K562 (cell line): ENCODE data around the gene NRSN2. TPM values are rescaled to one million over a fixed set of nuclear protein-coding genes. Genes with fewer than 3 reads are reported as not detected.

ENCODE experiments used
- ATF7 ChIP-seq: fragments of 450-650 bp; IDR thresholded peaks from 2 replicates; pipeline ENCODE4 v1.7.1; 2014; ENCODE audit warnings: mild to moderate bottlenecking, moderate library complexity
- DPF2 ChIP-seq: fragments of 450-650 bp; IDR thresholded peaks from 2 replicates; pipeline ENCODE4 v1.6.1; 2016
- EGR1 ChIP-seq: fragments of 450-650 bp; conservative IDR thresholded peaks from 2 replicates; pipeline ENCODE4 v1.6.1; 2017; ENCODE audit warnings: mild to moderate bottlenecking
- HMGN3 ChIP-seq: IDR thresholded peaks from 2 replicates; pipeline ENCODE4 v1.6.1; 2011; ENCODE audit warnings: borderline replicate concordance, low read depth, mild to moderate bottlenecking, mixed read lengths, low read length; ENCODE audit not compliant: insufficient read length; ENCODE audit errors: extremely low read depth
- MAZ ChIP-seq, 2 experiments: fragments of 450-650 bp in 1 of 2; sonication (generic) in 1 of 2; formaldehyde crosslinking; IDR thresholded peaks in 1 of 2; conservative IDR thresholded peaks in 1 of 2; 2 replicates each; pipeline versions ENCODE4 v1.4.0 to v1.5.0; 2020; ENCODE audit warnings: mild to moderate bottlenecking in 1 of 2, missing genetic modification reagents in 1 of 2
- PATZ1 ChIP-seq: fragments of 250-450 bp; sonication (Bioruptor Pico); IDR thresholded peaks from 2 replicates; pipeline ENCODE4 v1.5.0; 2020; ENCODE audit warnings: mild to moderate bottlenecking, borderline replicate concordance
- SREBF2 ChIP-seq: sonication (generic); formaldehyde crosslinking; IDR thresholded peaks from 2 replicates; pipeline ENCODE4 v1.4.0; 2020; ENCODE audit warnings: mild to moderate bottlenecking, missing genetic modification reagents
- polyA plus RNA-seq, 8 experiments: library from polyadenylated mRNA; depleted of rRNA in 4 of 8; stranded (reverse) in 5 of 8; unstranded in 3 of 8; fragments of >200 nt; fragmentation: Nextera tagmentation in 2 of 8; fragmentation: Illumina TruSeq in 1 of 8; extraction: Ambion mirVana in 2 of 8; extraction: Trizol in 1 of 8; gene quantifications; 2 replicates each; pipeline versions ENCODE4 v1.2.1 to v1.2.3, GENCODE V29; 2011 to 2014; ENCODE audit warnings: inconsistent platforms in 1 of 8, missing spikeins in 1 of 8
- total RNA-seq, 7 experiments: library from RNA; depleted of rRNA in 6 of 7; stranded (reverse); fragments of >200 nt in 6 of 7; fragmentation: Illumina TruSeq in 2 of 7; extraction: Trizol in 2 of 7; gene quantifications; 2 replicates each; pipeline versions ENCODE4 v1.2.1 to v1.2.3, GENCODE V29; 2011 to 2021; ENCODE audit warnings: low replicate concordance in 1 of 7
- TF ChIP-seq, protein P1 (sequence below): fragments of 250-450 bp; sonication (Bioruptor Pico); IDR thresholded peaks from 2 replicates; pipeline ENCODE4 v1.4.0; 2020
- TF ChIP-seq, protein P2 (sequence below), 3 experiments: IDR thresholded peaks in 2 of 3; conservative IDR thresholded peaks in 1 of 3; 2 replicates each; pipeline ENCODE4 v1.5.1; 2011 to 2012; ENCODE audit warnings: low read length in 3 of 3, mild to moderate bottlenecking in 3 of 3, control low read depth in 2 of 3, improper control_type of control experiment in 1 of 3, inconsistent platforms in 1 of 3, low read depth in 1 of 3, mixed read lengths in 1 of 3, moderate library complexity in 1 of 3; ENCODE audit not compliant: insufficient read depth in 2 of 3
- TF ChIP-seq, protein P3 (sequence below): fragments of 450-650 bp; conservative IDR thresholded peaks from 2 replicates; pipeline ENCODE4 v1.6.1; 2016; ENCODE audit warnings: missing genetic modification characterization, low read depth, mild to moderate bottlenecking, control low read depth, missing compliant biosample characterization
- TF ChIP-seq, protein P4 (sequence below): fragments of 250-450 bp; sonication (Bioruptor Pico); IDR thresholded peaks from 2 replicates; pipeline ENCODE4 v1.5.0; 2021; ENCODE audit warnings: mild to moderate bottlenecking, moderate library complexity

Gene NRSN2
- total and polyA plus RNA-seq, 9 of the 15 experiments (the other 6 are each of a cell fraction or from before 2014, with no cell fraction given): 7.5 to 29.7 (median 11.1) TPM

DNA sequence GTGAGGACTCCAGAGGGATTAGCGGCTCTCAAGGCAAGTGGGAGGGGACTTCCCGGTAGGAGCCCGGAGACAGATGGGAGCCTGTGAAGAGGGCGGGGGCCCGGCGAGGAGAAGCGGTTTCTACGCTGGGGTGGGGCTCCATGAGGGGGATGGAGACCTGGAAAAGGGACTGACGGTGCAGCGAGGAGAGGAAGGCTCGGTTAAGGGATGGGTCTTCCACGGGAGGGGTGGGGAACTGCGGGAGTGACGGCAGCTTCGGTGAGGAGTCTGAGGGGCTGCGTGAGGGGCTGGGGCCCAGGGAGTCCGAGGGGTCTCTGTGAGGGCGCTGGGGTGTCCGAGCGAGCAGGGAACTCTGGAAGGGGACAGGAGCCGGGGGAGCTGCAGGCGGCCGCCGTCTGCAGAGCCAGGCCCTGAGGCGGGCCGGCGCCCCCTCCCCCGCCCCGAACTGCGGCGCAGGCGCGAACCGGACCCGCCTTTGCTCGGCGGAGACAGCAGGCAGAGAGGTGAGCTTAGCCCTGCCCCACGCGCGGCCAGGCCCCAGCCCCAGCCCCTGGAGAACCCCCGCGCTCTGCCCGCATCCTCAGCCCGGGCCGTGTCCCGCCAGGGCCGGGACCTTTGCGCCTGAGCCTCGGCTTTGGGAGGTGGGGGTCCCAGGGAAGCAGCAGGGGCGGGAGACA is at the start of gene NRSN2 (continued):
- TF ChIP-seq, protein P1, sequence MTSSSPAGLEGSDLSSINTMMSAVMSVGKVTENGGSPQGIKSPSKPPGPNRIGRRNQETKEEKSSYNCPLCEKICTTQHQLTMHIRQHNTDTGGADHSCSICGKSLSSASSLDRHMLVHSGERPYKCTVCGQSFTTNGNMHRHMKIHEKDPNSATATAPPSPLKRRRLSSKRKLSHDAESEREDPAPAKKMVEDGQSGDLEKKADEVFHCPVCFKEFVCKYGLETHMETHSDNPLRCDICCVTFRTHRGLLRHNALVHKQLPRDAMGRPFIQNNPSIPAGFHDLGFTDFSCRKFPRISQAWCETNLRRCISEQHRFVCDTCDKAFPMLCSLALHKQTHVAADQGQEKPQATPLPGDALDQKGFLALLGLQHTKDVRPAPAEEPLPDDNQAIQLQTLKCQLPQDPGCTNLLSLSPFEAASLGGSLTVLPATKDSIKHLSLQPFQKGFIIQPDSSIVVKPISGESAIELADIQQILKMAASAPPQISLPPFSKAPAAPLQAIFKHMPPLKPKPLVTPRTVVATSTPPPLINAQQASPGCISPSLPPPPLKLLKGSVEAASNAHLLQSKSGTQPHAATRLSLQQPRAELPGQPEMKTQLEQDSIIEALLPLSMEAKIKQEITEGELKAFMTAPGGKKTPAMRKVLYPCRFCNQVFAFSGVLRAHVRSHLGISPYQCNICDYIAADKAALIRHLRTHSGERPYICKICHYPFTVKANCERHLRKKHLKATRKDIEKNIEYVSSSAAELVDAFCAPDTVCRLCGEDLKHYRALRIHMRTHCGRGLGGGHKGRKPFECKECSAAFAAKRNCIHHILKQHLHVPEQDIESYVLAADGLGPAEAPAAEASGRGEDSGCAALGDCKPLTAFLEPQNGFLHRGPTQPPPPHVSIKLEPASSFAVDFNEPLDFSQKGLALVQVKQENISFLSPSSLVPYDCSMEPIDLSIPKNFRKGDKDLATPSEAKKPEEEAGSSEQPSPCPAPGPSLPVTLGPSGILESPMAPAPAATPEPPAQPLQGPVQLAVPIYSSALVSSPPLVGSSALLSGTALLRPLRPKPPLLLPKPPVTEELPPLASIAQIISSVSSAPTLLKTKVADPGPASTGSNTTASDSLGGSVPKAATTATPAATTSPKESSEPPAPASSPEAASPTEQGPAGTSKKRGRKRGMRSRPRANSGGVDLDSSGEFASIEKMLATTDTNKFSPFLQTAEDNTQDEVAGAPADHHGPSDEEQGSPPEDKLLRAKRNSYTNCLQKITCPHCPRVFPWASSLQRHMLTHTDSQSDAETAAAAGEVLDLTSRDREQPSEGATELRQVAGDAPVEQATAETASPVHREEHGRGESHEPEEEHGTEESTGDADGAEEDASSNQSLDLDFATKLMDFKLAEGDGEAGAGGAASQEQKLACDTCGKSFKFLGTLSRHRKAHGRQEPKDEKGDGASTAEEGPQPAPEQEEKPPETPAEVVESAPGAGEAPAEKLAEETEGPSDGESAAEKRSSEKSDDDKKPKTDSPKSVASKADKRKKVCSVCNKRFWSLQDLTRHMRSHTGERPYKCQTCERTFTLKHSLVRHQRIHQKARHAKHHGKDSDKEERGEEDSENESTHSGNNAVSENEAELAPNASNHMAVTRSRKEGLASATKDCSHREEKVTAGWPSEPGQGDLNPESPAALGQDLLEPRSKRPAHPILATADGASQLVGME (CRISPR knock-in tag): no peak
- 0 out of 2 replicates have a peak, but pooled peaks have one; percentile 10 for TF ChIP-seq EGR1
- TF ChIP-seq, protein P2, sequence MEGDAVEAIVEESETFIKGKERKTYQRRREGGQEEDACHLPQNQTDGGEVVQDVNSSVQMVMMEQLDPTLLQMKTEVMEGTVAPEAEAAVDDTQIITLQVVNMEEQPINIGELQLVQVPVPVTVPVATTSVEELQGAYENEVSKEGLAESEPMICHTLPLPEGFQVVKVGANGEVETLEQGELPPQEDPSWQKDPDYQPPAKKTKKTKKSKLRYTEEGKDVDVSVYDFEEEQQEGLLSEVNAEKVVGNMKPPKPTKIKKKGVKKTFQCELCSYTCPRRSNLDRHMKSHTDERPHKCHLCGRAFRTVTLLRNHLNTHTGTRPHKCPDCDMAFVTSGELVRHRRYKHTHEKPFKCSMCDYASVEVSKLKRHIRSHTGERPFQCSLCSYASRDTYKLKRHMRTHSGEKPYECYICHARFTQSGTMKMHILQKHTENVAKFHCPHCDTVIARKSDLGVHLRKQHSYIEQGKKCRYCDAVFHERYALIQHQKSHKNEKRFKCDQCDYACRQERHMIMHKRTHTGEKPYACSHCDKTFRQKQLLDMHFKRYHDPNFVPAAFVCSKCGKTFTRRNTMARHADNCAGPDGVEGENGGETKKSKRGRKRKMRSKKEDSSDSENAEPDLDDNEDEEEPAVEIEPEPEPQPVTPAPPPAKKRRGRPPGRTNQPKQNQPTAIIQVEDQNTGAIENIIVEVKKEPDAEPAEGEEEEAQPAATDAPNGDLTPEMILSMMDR (IDR thresholded peaks at IDR 0.05 in 2 of 3, conservative IDR thresholded peaks at IDR 0.05 in 1 of 3; ENCODE audit: insufficient read depth in 2 of 3, low read depth in 1 of 3, low read length in 3 of 3): no peak
- TF ChIP-seq MAZ (CRISPR knock-in tag; conservative IDR thresholded peaks at IDR 0.05 in 1 of 2, IDR thresholded peaks at IDR 0.05 in 1 of 2): peak in 1 of 2 experiments; percentile 69; a peak in 2 of 4 replicates
- TF ChIP-seq PATZ1: no peak
- TF ChIP-seq, protein P3, sequence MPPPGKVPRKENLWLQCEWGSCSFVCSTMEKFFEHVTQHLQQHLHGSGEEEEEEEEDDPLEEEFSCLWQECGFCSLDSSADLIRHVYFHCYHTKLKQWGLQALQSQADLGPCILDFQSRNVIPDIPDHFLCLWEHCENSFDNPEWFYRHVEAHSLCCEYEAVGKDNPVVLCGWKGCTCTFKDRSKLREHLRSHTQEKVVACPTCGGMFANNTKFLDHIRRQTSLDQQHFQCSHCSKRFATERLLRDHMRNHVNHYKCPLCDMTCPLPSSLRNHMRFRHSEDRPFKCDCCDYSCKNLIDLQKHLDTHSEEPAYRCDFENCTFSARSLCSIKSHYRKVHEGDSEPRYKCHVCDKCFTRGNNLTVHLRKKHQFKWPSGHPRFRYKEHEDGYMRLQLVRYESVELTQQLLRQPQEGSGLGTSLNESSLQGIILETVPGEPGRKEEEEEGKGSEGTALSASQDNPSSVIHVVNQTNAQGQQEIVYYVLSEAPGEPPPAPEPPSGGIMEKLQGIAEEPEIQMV: no peak
- no peak for TF ChIP-seq SREBF2 (CRISPR knock-in tag)
- TF ChIP-seq DPF2: no peak
- no peak for TF ChIP-seq ATF7
- peak; percentile 27 for TF ChIP-seq HMGN3
- TF ChIP-seq, protein P4, sequence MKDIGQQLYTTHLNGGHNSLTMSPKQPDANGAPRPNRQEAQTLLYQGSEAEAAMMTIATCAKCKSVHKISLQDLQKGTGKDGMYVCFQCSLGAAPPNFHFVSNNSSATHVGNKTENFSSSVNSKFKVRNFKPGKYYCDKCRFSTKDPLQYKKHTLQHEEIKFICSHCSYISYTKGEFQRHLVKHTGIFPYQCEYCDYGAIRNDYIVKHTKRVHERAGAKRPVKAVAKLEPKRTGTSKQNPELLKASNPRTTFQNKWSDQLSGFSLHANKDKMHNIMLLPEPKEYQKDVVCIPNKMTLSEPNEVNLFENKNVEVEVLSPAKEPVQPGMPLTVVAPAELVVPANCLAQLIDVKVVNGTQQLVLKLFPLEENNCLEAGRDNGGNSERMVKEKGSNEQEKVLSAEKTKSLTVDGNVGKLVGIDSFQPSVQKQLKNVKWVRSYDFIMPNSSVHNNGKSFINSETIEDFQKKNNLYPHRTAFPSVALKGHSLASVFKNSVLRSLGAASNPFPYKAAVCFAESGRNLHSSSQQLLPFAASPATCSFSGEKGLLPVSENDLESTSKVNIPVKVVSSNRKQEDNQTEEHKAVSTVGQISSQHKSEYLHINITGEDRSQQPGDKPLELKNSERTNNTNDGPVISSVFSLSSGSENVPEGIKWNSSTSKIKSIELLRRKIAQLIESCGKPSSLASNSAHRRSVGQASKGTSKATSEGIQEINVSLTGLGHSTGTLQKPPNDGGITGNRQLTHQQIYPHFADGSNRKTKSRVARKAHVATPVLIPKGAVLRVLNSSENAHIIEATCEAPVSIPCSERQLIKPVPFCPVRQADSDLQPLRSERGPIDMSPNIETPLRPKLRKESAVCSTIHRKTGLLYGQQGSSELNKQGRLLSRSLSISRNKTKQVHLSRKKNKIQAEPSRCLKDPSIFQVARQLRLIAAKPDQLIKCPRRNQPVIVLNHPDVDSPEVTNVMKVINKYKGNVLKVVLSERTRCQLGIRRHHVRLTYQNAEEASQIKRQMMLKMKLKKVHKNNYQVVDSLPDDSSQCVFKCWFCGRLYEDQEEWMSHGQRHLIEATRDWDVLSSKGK (CRISPR knock-in tag): no peak
